ELF-1 (cell line): ENCODE results near the gene INVS.
A peak's percentile ranks its signal among the peaks of the same experiment; 100 is the strongest.
"Not testable (repeated sequence)": the region's sequence is repeated elsewhere in the genome, so short reads cannot be mapped to it uniquely, and the experiment has no call there.

ENCODE experiments used
- DNase-seq: peaks from one replicate; pipeline ENCODE4 v3.0.0-alpha.2; 2016; ENCODE audit warnings: low read depth, low spot score

The INVS gene

DNA sequence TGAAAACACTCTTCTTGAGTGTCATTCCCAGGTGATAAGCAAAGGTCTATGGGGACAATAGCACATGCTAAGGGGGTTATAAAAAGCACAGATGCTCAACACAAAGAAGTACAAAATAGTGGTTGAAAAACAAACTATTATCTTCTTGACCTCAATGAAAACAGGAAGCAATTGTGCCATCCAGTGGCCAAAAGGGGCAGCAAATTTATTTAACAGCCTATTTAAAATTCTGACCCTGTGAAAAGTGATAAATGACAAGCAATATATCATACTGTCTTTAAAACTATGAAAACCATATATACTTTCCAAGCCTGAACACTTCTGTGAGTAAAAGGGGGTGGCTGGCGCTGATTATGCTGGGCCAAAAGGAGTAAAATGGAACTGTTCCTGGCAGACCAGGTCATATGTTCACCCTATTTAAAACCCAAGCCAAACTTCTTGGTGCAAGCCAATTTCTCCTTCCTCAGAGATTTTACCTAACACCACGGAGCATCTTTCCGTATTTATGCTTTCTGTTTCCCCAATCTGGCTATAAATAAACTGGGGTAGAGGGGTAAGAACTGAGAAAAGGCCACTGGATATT lies 224.0 kb downstream of the INVS start:
- peak; percentile 28 for DNase-seq

DNA sequence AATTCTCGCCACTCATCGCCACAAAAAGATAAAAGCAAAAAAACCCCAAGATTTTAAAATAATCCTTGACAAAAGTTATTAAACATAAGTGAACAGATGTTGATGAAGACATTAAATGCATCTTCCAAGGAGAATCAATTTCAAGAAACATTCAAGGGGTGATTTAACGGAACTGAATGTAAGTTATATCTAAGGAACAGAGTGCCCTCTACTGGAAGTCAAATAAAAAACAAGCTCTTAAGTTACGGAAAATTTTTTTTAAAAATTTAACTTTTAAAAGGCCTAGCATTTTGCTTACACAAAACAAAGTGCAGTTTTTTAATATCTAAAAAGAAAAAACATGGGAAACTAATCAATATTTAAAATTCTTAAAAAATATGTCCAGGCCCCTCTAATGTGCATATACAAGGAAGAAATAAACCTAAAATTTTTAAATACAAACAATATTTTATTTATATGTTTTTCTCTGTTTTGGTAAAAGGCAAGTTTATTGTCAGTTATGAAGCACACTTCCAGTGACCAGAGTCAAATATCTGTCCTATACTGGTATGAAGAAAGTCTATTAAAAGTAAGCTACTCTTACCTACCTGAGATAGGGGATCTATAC lies 225.7 kb downstream of the INVS start:
- no peak for DNase-seq

DNA sequence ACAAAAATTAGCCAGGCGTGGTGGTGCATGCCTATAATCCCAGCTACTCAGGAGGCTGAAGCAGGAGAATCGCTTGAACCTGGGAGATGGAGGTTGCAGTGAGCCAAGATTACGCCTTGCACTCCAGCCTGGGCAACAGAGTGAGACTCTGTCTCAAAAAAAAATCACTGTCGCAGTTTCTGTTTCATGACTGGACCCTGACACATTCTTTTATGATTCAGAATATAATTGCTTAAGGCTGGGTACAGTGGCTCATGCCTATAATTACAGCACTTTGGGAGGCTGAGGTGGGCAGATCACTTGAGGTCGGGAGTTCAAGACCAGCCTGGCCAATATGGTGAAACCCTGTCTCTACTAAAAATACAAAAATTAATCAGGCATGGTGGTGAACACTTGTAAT lies 239.7 kb downstream of the INVS start:
- not testable (repeated sequence) for DNase-seq

DNA sequence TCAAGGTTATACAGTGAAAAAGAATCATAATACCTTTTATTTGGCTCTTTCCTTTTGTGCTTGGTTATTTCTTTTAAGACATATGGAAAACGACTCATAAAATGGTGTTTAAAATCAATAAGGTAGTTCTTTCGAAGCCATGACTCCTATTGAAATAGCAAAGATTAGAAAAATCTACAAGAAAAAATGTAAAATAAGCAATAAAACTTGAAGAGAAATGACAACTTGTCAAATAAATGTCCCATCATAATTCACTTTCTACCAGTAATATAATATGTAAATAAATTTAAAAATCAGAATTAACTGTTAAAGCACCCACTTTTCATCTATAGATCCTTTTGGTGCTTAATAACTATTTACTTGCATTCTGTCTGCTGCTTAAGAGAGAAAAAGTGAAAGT lies 241.2 kb downstream of the INVS start:
- no peak for DNase-seq

DNA sequence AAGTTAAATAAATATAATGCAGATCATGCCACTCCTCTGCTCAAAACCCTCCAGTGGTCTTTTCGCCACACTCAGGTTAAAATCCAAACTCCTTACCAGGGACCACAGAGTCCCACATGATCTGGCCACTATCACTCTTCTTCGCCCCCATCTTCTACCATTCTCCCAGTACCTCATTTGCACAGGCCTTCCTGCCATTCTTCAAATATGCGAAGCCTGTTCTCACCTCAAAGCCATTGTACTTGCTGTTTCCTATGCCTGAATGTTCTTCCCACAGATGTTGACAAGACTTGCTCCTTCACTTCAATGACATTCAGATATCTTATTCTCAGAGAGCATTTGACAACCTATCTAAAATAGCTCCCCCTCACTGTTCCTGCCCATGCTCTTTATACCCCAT lies 242.8 kb downstream of the INVS start:
- DNase-seq: no peak

DNA sequence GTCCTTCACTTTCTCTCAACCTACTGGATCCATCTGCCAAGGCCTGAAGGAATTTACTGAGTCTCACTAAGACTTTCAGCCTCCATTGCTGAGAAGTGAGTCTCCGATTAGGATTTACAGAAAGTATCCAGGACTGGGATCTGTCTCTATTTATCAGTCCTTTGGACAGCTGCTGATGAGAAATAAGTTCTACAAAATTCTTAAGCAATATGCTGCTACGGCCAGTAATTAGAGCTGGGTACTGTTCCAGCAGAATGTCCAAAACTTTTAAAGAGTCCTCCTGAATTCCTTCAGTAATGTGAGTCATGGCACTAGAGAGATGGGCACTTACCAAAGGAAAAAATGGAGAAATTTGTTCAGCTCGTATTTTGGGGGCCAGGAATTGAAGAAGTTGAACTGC lies 247.8 kb downstream of the INVS start:
- DNase-seq: no peak

DNA sequence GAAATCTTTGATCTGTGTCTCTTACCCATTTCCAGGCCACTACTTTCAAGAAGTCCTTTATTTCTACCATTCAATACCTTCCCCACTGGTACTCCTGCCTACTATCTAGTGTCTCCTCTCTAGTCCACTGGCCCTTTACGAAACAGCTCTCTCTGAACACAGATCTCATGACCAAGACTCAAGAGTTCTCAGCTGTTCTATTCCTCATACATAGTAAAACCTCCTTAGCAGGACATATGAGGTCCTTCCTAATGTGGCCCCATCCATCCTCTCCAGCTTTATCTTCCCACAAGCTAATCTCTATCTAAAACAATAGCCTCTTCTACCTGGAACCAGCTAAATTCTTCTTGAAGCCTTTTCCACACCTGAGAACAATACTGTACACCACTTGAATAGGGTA lies 251.1 kb downstream of the INVS start:
- no peak for DNase-seq
